Ishikawa (cell line): Measurements from ENCODE around the gene SYT3.

Source experiments
- CEBPB ChIP-seq: IDR thresholded peaks from 2 replicates; pipeline ENCODE4 v1.6.1; 2012
- CREB1 ChIP-seq: IDR thresholded peaks from 2 replicates; pipeline ENCODE4 v1.6.1; 2012; ENCODE audit warnings: low read depth
- FOXM1 ChIP-seq: IDR thresholded peaks from 2 replicates; pipeline ENCODE4 v1.6.1; 2012; ENCODE audit warnings: low read depth, borderline replicate concordance
- RAD21 ChIP-seq: IDR thresholded peaks from 2 replicates; pipeline ENCODE4 v1.6.1; 2012; ENCODE audit warnings: low read depth
- REST ChIP-seq: IDR thresholded peaks from 2 replicates; pipeline ENCODE4 v1.6.1; 2012; ENCODE audit warnings: low read depth, mild to moderate bottlenecking
- TAF1 ChIP-seq: IDR thresholded peaks from 2 replicates; pipeline ENCODE4 v1.6.1; 2012; ENCODE audit warnings: low read depth, mild to moderate bottlenecking
- YY1 ChIP-seq: IDR thresholded peaks from 2 replicates; pipeline ENCODE4 v1.6.1; 2012; ENCODE audit warnings: low read depth
- ZBTB7A ChIP-seq: IDR thresholded peaks from 2 replicates; pipeline ENCODE4 v1.6.1; 2012; ENCODE audit warnings: low read depth

GRCh38 chr19:50640368-50640767 is 687 bp upstream of the SYT3 start:
- TF ChIP-seq CREB1 = no peak
- no peak for TF ChIP-seq REST
- no peak for TF ChIP-seq FOXM1
- no peak for TF ChIP-seq RAD21
- no peak for TF ChIP-seq TAF1
- no peak for TF ChIP-seq YY1
- TF ChIP-seq ZBTB7A = no peak
- TF ChIP-seq CEBPB = no peak
